Loucy (cell line): ENCODE measurements around the gene TSSK6.

ENCODE experiments used
- H2AFZ ChIP-seq: fragments of 200-600 bp; sonication (generic); 2 replicates; pipeline ENCODE4 v1.6.0; 2016; ENCODE audit warnings: antibody characterized with exemption, mild to moderate bottlenecking, low read length, moderate library complexity
- H3F3A ChIP-seq: fragments of 200-600 bp; 2 replicates; pipeline ENCODE4 v1.6.0; 2016; ENCODE audit warnings: antibody characterized with exemption, low read depth, mild to moderate bottlenecking
- H3K27me3 ChIP-seq: fragments of 200-600 bp; sonication (generic); 2 replicates; pipeline ENCODE4 v1.6.1; 2014; ENCODE audit warnings: low read length, mild to moderate bottlenecking; ENCODE audit not compliant: insufficient read depth, poor library complexity, severe bottlenecking
- H3K36me3 ChIP-seq: fragments of 200-600 bp; sonication (generic); 2 replicates; pipeline ENCODE4 v1.6.1; 2016; ENCODE audit warnings: low read length; ENCODE audit not compliant: insufficient read depth
- H3K4me1 ChIP-seq: fragments of 200-600 bp; sonication (generic); 2 replicates; pipeline ENCODE4 v1.5.1; 2014; ENCODE audit warnings: low read length, mild to moderate bottlenecking; ENCODE audit not compliant: insufficient read depth, poor library complexity, severe bottlenecking
- H3K4me2 ChIP-seq: fragments of 200-600 bp; sonication (generic); 2 replicates; pipeline ENCODE4 v1.6.0; 2014; ENCODE audit warnings: antibody characterized with exemption, low read length, low read depth, mild to moderate bottlenecking; ENCODE audit not compliant: poor library complexity, severe bottlenecking
- H3K4me3 ChIP-seq: fragments of 200-600 bp; sonication (generic); 2 replicates; pipeline ENCODE4 v1.5.1; 2014; ENCODE audit warnings: low read length, mild to moderate bottlenecking, mixed read lengths; ENCODE audit not compliant: poor library complexity, severe bottlenecking
- H3K79me2 ChIP-seq: fragments of 200-600 bp; sonication (generic); 2 replicates; pipeline ENCODE4 v1.6.1; 2014; ENCODE audit warnings: low read length; ENCODE audit not compliant: insufficient read depth
- H3K9ac ChIP-seq: fragments of 200-600 bp; sonication (generic); 2 replicates; pipeline ENCODE4 v1.6.0; 2014; ENCODE audit warnings: mild to moderate bottlenecking, low read depth, low read length, moderate library complexity; ENCODE audit not compliant: poor library complexity, severe bottlenecking
- H3K9me2 ChIP-seq: fragments of 200-600 bp; sonication (generic); replicated peaks from 2 replicates; pipeline ENCODE4 v1.6.1; 2016; ENCODE audit warnings: low read depth, low read length, mixed read lengths
- H3K9me3 ChIP-seq: fragments of 200-600 bp; sonication (generic); 2 replicates; pipeline ENCODE4 v1.6.1; 2014; ENCODE audit warnings: mild to moderate bottlenecking, antibody characterized with exemption, low read length, low read depth; ENCODE audit not compliant: insufficient read depth
- H4K20me1 ChIP-seq: fragments of 200-600 bp; sonication (generic); 2 replicates; pipeline ENCODE4 v1.6.0; 2014; ENCODE audit warnings: antibody characterized with exemption, low read length, mild to moderate bottlenecking; ENCODE audit not compliant: insufficient read depth, poor library complexity, severe bottlenecking
- EZH2phosphoT487 ChIP-seq: fragments of 200-600 bp; IDR thresholded peaks from 2 replicates; pipeline ENCODE4 v1.6.1; 2018; ENCODE audit warnings: antibody characterized with exemption, mild to moderate bottlenecking, moderate library complexity, borderline replicate concordance
- TF ChIP-seq, protein P1 (sequence below): fragments of 200-600 bp; sonication (generic); conservative IDR thresholded peaks from 2 replicates; pipeline ENCODE4 v1.5.1; 2014; ENCODE audit warnings: mild to moderate bottlenecking, antibody characterized with exemption, low read length

Gene TSSK6

DNA sequence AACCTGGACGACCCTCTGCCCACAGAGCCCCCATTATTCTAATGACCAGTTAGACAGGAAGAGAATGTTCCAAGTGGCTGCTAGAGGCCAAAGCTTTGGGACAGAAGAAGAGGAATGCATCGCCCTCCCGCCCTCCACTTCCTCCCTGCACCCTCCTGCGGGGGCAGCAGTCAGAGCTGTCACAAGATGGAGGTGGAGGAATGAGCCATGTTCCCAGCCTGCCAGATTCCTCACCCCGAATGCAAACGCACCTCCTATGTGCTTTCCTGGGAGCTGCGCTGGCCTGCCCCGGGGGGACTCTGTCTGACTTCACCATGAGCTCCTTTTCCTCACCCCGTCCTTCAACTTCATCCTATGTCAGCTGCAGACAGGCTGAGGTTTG lies 15.1 kb upstream of the TSSK6 start:
- Histone ChIP-seq H3K4me2 (no peak overlapping the region), H3K4me1 (peaks cover 8% of the 10 kb centered on the region), H3F3A (no peaks in the 10 kb centered on the region), H3K9me2 (no peaks in the 10 kb centered on the region), H3K4me3 (no peak overlapping the region), H3K79me2 (peaks cover 5% of the 10 kb centered on the region; the same call in 1 of the 2 replicates), H3K27me3 (no peaks in the 10 kb centered on the region), H3K9me3 (no peaks in the 10 kb centered on the region), H3K9ac (no peak overlapping the region), H2AFZ (no peak overlapping the region), H4K20me1 (peaks cover 14% of the 10 kb centered on the region), H3K36me3 (peaks cover 14% of the 10 kb centered on the region; the same call in 1 of the 2 replicates)
- TF ChIP-seq EZH2phosphoT487, result no peak

DNA sequence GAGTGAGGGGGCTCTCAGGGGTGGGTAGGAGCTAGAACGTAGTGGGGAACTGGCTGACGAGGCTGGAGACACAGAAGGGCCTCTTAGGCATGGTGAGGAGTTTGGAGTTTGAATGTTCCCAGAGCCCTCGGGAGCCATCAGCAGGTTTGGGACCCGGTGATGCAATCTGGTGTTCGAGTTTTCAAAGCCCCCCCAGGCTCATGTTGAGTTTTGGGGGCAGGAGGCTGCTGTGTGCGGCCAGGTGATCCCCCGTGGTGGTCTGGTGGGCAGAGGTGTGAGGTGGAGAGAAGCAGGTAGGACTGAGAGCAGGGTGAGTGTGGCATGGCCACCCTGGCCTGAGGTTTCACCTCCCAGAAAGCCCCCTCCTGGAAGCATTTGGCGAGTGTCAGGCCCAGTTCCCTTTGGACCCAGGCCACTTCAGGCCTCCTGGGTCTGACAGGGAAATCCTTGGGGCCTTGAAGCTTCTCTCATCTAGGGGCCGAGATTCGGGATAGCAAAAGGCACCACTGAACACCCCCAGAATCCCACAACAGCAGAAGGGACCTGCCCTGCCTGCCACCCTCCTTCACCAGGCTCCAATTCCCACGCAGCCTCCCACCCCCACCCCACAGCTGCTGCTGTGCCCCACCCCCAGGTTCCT lies 14.6 kb upstream of the TSSK6 start:
- Histone ChIP-seq H3K27me3 (no peaks in the 10 kb centered on the region), H3K4me2 (no peak overlapping the region), H3F3A (no peaks in the 10 kb centered on the region), H3K36me3 (peaks cover 14% of the 10 kb centered on the region; the same call in 1 of the 2 replicates), H2AFZ (no peak overlapping the region), H3K9ac (no peak overlapping the region), H3K9me3 (no peaks in the 10 kb centered on the region), H4K20me1 (peaks cover 19% of the 10 kb centered on the region), H3K9me2 (no peaks in the 10 kb centered on the region), H3K79me2 (peaks cover 10% of the 10 kb centered on the region; the same call in 1 of the 2 replicates), H3K4me3 (no peak overlapping the region), H3K4me1 (peaks cover 9% of the 10 kb centered on the region)
- TF ChIP-seq, protein P1, sequence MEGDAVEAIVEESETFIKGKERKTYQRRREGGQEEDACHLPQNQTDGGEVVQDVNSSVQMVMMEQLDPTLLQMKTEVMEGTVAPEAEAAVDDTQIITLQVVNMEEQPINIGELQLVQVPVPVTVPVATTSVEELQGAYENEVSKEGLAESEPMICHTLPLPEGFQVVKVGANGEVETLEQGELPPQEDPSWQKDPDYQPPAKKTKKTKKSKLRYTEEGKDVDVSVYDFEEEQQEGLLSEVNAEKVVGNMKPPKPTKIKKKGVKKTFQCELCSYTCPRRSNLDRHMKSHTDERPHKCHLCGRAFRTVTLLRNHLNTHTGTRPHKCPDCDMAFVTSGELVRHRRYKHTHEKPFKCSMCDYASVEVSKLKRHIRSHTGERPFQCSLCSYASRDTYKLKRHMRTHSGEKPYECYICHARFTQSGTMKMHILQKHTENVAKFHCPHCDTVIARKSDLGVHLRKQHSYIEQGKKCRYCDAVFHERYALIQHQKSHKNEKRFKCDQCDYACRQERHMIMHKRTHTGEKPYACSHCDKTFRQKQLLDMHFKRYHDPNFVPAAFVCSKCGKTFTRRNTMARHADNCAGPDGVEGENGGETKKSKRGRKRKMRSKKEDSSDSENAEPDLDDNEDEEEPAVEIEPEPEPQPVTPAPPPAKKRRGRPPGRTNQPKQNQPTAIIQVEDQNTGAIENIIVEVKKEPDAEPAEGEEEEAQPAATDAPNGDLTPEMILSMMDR, result no peak
- no peak for TF ChIP-seq EZH2phosphoT487

DNA sequence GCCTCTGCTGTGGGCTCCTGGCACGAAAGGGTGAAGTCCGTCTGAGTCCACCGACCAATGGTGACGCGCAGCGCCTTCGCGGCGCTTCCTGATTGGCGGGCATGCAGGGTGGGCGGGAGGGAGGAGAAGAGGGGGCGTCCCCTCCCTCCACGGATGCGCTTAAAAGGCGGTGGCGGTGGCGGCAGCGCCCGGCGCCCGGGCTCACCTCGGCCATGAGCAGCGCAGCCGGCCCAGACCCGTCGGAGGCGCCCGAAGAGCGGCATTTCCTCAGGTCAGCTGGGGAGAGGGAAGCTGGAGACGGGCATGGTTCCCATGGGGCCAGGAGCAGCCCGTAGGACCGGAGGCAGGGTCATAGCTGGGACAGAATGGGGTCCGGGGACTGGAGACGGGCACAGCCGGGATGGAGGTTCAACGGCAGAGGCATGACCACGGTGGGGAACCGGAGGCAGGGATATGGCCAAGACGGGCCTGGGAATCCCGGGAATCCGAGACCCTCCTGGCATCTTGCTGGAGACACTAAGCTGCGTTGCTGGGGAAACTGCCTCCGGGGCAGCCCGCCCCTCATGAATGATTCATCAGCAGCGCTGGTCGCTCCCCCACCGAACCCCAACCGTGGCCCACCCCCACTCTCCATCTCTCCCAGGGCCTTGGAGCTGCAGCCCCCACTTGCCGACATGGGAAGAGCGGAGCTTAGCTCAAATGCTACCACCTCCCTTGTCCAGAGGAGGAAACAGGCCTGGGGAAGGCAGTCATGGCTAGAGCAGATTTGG lies 13.6 kb upstream of the TSSK6 start, which contains the start of gene YJEFN3:
TSS of gene YJEFN3 (plus strand) at position 191 of the 770 bp plus-strand sequence. CDS start at position 213, 22 bp downstream.
- Histone ChIP-seq H3K27me3 (no peaks in the 10 kb centered on the region), H3K4me3 (no peak within 1 kb of the TSS), H3F3A (no peaks in the 10 kb centered on the region), H3K4me2 (no peak within 1 kb of the TSS), H3K4me1 (peaks cover 16% of the 10 kb centered on the region), H2AFZ (no peak within 1 kb of the TSS), H3K9me3 (no peaks in the 10 kb centered on the region), H3K9me2 (no peaks in the 10 kb centered on the region), H4K20me1 (peaks cover 22% of the 10 kb centered on the region), H3K9ac (no peak within 1 kb of the TSS), H3K36me3 (peaks cover 14% of the 10 kb centered on the region; the same call in 1 of the 2 replicates), H3K79me2 (peaks cover 18% of the 10 kb centered on the region; the same call in 1 of the 2 replicates)
- no peak for TF ChIP-seq EZH2phosphoT487
- TF ChIP-seq, protein P1, result no peak
